ENCODE results near the gene RYK.

RYK gene

GRCh38 chr3:134228479-134228878 is 22.2 kb downstream of the RYK start:
- TF ChIP-seq CTCF (IDR thresholded peaks at IDR 0.05), result no peak

- TF ChIP-seq CTCF (IDR thresholded peaks at IDR 0.05), result no peak
These were observed 22.6 kb downstream of the RYK start for GRCh38 chr3:134228035-134228434.

GRCh38 chr3:134222835-134223234 is 27.8 kb downstream of the RYK start:
- TF ChIP-seq CTCF (IDR thresholded peaks at IDR 0.05), result no peak

GRCh38 chr3:134216851-134217250 is 33.8 kb downstream of the RYK start:
- TF ChIP-seq CTCF (IDR thresholded peaks at IDR 0.05), result no peak

- no peak for TF ChIP-seq CTCF (IDR thresholded peaks at IDR 0.05)
These were observed 34.4 kb downstream of the RYK start for GRCh38 chr3:134216191-134216764.

GRCh38 chr3:134214239-134214638 is 36.4 kb downstream of the RYK start:
- TF ChIP-seq CTCF (IDR thresholded peaks at IDR 0.05), result no peak

- TF ChIP-seq CTCF (IDR thresholded peaks at IDR 0.05), result peak; percentile 93
These were observed 37.5 kb downstream of the RYK start for GRCh38 chr3:134212967-134213665.
